ENCODE results near the gene EPS8.

EPS8 gene

DNA sequence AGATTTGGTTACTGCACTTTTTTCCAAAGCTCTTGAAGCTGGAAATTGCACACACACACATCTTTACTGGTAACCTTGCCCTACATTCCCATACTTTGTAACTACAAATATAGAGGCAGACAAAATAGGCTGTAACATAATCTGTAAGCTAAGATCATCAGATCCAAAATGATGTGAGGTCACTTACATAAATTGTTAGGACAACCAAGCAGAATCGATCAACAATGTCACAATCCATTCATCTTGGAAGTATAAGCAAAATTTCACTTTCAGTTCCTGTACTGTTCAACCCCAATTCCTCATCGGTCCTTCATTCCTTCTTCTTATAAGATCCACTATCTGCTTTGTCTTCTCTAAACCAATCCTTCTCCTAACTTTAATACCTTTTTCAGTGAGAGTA lies 72.6 kb downstream of the EPS8 start:
- TF ChIP-seq ZFX (IDR thresholded peaks at IDR 0.05), result no peak
- no peak for TF ChIP-seq CTCF (conservative IDR thresholded peaks at IDR 0.05)
- no peak overlapping the region for H3K27ac ChIP-seq

- no peak overlapping the region for H3K27ac ChIP-seq
- no peak for TF ChIP-seq CTCF (conservative IDR thresholded peaks at IDR 0.05)
- TF ChIP-seq ZFX (IDR thresholded peaks at IDR 0.05), result no peak
These were observed 74.9 kb downstream of the EPS8 start for GRCh38 chr12:15714256-15714655.

DNA sequence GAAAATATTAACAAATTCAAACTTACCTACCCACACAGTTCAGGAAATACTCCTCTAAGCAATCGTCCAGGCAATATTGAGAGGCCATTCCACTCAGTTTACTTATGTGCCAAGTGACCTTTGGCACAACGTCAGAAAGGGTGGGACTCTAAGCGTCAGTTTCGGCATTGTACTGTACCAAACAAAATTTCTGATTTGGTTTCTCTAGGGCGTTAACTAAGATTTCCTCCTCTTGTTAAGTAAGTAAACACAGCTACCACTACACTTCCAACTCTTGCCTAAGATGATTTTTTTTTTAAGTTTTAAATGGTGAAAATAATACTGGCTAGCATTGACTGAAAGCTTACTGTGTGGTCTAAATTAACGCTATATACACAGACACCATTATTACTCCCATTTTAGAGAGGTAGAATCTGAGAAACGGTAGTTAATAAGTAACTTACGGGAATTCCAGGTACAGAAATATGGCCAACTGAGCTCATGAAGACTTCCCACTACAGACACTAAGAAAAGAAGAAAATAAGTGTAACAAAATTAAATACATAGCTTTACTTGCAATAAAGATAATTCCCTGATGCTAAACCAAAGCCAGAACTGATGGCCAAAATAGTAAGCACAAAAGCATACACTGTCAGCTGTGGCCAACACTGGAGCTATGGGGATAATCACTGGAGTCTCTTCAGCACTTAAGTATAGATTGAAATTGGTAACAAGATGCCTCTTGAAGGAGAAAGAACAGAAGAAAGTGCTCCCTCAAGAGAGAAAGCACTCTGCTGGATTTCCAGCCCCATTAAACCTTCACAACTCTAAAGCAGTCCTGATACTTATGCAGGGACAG lies 76.1 kb downstream of the EPS8 start:
- TF ChIP-seq CTCF (conservative IDR thresholded peaks at IDR 0.05), result no peak
- TF ChIP-seq ZFX (IDR thresholded peaks at IDR 0.05), result no peak
- H3K27ac ChIP-seq, result no peak overlapping the region

DNA sequence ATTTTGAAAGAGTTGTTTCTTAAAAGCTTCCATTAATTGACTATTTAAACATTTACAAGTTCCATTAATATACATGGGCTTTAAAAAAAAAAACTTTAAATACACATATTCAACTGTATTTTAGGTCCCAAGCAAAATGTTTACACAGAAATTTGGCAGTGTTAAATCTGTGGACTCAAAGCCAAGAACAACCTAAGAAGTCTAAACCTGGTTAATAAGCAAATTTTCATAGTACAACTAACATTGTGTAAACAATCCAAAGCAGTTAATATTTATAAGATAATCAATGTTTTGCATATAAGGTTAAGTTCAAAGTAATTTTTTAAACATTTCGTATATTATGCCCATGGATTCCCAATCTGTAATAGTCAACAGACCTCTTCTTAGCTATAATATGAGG lies 77.0 kb downstream of the EPS8 start:
- H3K27ac ChIP-seq, result no peak overlapping the region
- no peak for TF ChIP-seq ZFX (IDR thresholded peaks at IDR 0.05)
- TF ChIP-seq CTCF (conservative IDR thresholded peaks at IDR 0.05), result no peak

DNA sequence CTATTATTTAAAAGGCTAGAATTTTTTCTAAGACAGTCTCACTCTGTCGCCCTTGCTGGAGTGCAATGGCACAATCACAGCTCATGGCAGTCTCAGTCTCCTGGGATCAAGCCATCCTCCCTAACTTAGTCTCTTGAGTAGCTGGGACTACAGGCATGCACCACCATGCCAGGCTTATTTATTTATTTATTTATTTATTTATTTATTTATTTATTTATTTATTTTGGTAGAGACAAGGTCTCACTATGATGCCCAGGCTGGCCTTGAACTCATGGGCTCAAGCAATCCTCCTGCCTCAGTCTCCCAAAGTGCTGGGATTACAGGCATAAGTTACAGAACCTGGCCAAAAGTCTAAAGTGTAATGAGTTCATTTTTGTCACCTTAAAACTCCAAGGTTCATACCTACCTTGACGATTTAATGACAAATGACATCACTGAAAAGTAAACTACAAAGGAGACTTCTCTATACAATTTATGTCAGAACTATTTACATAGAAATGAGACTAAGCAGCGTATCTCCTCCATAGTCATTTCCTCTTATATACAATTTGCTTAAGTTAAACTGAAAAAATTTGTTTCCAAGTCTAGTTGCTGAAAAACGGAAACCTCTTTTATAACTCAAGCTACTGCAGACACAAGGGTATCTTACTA lies 78.2 kb downstream of the EPS8 start:
- no peak for TF ChIP-seq CTCF (conservative IDR thresholded peaks at IDR 0.05)
- TF ChIP-seq ZFX (IDR thresholded peaks at IDR 0.05), result no peak
- no peak overlapping the region for H3K27ac ChIP-seq

DNA sequence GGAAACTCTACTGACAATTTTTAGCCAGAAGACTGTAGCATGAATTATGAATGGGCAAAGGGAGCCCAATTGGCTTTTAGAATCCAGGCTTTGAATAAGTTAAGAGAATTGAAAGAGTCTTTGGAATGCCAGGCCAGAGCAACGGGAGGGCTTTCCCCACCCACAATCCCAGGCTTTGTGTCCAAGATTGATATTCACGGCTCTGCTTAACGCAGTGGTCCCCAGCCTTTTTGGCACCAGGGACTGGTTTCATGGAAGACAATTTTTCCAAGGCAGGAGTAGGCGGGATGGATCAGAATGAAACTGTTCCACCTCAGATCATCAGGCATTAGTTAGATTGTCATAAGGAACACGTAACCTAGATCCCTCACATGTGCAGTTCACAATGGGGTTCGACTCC lies 79.6 kb downstream of the EPS8 start:
- TF ChIP-seq CTCF (conservative IDR thresholded peaks at IDR 0.05) (no peak), ZFX (IDR thresholded peaks at IDR 0.05) (no peak)
- H3K27ac ChIP-seq, result no peak overlapping the region

DNA sequence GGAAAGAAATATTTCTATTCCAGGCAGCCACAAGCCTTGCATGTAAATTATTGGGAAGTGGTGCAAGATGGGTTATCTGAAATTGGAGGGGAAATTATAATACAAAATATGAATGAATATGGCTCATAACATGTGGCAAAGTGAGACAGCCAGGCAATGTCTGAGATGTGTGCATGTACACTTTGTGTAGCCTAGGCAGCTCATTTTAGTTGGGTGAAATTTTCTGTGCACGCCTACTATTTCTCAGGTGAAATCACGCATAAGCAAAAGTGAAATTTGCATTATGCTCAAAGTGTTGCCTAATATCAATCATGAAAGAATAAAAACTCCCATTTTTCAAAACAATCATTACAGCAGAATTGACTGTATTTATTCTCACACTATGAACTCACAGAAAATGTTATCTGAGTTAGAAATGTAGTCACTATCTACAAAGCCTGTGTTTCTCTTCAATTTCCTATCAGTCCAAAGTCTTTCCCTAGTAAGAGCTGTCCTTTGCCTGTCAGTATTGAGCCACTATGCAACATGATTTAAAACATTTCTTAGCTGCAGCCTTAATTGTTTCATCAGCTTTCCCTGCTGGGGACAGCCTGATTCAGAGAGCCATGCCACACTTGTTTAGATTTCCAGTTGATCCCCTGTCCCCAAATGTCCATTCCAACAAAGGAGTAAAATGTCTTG lies 80.7 kb downstream of the EPS8 start:
- no peak for TF ChIP-seq ZFX (IDR thresholded peaks at IDR 0.05)
- TF ChIP-seq CTCF (conservative IDR thresholded peaks at IDR 0.05), result no peak
- H3K27ac ChIP-seq, result no peak overlapping the region

Data from C4-2B (cell line).